ENCODE measurements around the gene RIMBP2.
"Not testable (repeated sequence)": the region's sequence is repeated elsewhere in the genome, so short reads cannot be mapped to it uniquely, and the experiment has no call there.

RIMBP2 gene

DNA sequence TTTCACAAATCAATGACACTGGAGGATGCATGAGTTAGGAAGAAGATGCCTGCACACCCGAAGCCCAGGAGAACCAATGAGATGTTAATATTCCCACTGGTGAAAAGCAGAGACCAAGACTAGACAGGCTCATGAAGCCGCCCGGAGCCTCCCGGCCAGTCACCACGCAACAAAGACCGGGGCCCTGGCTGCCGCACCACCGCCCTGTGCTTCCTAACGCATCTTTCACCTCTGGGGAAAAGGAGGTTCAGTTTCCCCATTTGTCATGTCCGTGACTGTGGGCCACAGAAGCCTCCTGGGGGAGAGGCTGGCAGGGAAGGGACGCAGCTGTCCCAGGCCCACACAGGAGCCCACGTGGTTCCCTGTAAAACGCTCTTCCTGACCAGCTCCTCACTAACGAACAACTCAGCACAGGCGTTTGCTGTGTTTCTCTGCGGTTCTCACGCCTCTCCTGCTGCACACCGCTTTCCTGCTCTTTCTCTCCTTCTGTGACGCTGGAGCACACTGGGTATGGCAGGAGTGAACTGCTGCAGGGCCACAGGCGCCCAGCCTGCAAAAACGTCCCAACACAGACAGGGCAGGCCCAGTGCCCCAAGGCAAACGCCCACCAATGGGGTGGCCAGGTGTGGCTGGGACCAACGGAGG lies 10.8 kb downstream of the RIMBP2 start:
- no peak for DNase-seq

DNA sequence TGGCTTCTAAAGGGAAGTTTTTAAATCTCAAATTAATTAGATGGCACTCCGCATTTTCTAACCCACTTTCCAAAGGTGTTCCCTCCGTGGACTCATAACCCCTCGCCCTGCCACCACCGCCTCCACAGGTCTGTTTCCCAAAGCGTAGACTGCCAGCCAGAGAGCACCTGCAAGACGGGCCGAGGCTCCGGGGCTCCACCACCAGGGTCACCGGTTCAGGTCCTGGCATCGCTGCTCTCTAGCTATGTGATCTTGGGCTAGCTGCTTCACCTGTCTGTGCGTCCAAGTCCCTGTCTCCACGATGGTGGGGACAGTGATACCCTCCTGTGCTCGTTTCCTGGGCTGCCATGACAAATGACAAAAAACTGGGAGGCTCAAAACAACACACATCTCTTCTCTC lies 11.5 kb downstream of the RIMBP2 start:
- DNase-seq = no peak

DNA sequence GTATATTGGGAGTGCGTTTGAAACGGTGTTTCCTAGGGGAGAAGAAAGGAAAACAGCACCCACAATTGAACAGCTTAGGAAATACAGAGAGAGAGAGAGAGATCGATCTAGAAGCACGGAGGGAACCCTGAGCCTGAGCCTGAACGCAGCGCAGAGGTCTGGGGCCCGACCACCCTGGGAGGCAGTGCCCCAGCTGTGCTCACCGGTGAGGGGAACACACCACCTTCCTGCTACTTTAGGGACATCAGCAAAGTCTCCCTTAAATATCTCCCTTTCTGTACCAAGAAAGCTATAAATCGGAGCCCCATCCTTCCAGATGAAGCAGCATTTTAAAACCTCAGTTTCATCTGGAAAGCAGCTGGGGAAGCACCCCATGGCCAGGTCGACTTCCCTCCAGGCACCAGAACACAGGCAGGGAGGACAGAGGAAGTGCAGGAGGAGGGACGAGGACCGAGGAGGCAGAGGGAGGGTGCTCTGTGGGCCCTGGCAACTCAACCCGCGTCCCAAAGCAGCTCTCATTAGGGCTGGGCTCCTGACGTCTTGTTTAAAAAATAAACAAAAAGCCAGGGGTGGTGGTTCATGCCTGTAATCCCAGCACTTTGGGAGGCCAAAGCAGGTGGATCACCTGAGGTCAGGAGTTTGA lies 12.2 kb downstream of the RIMBP2 start:
- no peak for DNase-seq

DNA sequence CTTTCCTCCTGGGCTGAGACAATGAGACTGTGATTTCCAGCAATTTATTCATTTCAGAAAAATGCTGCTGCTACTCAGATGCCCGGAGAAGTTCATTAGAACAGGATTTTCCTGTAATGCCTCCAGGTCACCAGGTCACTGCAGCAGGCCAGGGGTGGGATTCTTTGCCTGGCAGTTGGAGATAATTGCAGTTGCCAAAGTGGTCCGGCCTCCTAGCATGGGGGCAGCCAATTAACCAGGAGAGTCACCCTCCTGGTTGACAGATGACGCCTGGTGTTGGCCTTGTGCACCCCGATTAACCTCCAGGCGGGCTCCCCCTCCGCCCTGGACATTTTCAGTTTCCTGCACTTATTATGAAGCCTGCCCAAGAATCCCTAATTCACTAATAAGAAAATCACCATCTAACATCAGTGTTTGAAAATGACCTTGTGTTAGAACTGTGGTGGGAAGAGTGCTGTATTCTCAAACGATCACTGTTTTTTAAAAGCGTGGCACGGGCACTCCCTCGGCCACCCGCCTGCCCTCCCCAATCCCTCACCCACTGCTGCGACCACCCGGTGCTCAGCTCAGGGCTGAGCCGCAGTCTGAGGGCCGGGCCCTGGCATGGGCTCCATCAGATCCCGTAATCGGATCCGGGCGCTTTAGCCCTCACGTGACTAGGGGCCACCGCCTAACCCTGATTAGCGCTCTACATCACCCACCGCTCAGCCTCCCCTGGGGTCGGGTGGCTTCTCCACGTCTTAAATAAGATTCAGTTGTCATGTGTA lies 12.9 kb downstream of the RIMBP2 start:
- DNase-seq = no peak

DNA sequence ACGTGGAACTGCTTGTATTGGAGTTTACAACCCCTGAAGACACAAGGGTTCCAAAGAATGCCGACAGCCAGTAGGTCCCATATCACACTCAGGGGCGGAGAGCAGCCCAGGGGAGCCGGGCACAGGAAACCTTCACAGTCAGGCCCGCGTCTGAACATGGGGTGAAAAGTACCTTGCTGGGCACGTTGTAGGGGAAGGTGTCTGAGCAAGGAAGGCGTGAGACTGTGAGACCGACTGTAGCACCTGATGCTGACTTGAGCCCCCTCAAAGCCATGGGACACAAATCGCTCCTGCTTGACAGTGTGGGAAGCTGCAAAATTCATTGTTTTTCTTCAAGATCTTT lies 14.7 kb downstream of the RIMBP2 start:
- DNase-seq = no peak

DNA sequence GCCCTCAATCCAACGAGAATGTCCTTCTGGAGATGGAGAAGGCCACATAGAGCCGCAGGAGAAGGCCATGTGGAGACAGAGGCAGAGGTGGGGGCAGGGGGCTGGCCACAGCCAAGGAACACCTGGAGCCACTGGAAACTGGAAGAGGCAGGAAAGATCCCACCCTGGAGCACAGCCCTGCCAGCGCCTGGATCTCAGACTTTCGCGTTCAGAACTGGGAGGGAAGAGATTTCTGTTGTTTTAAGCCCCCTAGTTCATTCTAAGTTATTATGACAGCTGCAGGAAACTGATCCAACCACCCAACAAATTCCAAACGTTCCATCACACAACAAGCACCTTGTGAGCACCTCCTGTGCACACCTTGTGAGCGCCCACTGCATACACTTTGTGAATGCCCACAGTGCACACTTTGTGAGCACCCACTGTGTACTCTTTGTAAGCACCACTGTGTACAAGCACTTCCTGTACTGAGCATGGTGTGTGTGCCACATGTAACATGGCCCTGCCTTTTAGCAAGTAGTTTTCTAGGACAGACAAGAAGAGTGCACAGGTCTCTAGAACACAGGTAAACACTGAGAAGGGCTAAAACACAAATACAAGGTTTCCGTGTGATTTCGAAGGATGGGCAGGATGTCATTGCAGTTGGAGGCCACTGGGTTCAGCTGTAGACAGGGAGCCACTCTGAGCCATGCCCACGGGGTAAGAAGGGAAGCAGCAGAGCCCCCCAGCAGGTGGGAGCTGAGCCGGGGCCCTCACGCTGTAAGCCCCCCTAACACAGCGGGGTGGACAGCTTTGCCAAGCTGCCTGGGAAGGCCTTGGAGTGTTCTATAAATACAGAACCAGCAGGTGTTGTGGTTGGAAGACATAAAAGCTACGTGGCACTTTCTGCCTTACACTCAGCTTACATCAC lies 15.4 kb downstream of the RIMBP2 start:
- DNase-seq = no peak

DNA sequence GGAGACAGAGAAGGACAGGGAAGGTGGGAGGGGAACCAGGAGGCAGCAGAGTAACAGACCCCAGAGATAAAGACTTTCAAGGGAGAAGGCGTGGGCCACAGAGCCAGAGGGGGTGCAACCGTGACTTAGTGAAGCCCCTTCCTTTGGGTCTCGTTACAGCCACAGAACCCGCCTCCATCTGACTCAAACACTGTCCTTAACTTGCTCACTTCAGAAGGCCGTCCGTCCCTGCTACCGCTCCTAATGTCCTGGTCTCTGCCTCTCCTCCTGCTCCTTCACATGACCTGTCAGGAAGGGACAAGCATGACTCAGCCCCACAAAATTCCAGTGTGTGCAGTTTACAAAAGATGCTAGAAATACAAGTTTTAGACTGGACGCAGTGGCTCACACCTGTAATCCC lies 18.0 kb downstream of the RIMBP2 start:
- no peak for DNase-seq

DNA sequence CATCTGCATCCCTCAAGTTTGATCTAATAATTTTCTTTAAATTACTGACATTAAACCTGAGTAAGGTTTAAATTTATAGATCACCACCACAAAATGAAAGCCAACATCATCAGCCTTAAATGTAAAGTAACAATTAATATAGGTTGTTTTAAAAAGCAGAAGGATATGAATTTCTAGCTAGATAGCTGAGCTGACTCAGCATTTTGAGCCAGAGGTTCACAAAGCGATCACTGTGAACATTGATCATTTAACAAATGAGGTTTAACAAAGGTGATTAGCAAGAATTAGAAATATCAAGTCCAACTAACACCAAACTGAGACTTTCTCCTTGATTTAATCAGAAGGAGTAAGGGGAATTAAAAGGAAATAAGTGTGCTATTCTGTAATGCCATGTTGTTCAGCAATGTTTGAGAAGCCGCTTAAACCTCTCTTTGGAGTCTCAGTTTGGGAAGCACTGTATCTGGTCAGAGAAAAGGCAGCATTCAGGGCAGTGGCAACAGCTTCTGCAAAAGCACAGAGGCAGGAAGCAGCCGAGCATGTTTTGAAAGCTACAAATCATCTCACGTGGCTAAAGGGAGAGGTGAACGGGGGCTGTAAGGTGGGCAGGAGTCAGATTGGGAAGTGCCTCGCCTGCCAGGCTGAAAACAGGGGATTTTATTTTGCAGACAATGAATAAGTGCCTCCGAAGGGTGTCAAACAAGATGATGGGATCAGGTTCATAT lies 19.6 kb downstream of the RIMBP2 start:
- DNase-seq = no peak

DNA sequence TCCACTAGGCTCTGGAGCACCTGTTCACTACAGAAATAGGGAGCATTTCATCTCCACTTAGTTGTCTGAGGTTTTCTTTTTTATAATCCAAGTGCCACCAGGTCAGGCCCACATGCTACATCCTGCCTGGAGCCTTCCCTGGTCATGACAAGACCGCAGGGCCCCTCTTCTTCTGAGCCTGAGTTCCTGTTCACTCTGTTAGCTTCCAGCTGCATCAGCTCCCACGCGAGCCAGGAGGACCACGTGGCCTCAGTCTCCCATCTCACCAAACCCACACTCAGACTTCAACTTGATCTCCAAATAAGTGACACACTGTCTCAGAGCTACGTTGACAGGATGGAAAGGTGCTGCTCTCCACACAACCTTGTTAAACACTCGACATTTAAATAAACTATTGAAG lies 21.0 kb downstream of the RIMBP2 start:
- DNase-seq = no peak

DNA sequence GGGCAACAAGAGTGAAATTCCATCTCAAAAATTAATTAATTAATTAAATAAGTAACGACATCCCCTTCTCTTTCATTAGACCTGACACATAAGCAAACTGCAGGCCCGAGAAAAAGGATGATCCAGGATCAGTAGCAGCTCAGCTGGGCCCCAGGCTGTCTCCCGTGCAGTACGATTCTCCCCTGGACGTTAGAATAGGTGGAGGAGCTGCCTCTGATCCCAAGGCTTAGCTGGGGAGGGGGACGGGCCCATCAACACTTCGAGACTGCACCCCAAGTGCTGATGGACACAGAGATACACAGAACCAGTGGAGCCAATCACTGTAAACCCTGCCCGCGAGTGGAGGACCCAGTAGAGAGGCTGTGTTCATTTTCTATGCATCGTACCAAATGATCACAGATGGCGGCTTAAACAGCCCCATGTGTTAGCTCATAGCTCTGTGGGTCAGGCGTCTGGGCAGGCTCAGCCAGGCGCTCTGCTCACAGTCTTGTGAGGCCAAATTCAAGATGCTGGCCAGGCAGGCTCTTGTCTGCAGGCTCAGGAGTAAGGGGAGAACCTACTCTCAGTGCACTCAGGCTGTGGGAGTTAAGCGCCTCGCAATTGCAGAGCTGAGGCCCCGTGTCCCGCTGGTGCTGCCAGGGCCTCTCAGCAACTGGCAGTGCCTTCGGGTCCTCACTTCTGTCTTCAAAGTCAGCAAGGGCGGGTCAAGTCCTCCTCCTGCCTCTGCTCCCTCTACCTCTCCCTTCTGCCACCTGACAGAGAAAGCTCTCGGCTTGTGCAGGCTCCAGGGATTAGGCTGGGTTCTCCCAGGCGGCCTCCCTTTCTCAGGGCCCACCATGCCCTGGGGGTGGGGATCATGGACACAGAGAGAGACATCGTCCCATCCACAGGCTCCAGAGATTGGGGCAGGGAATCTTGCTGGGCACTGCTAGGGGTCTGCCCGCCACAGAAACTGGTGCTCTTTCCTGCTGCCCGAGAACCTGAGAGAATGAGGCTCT lies 26.4 kb downstream of the RIMBP2 start:
- DNase-seq = no peak

DNA sequence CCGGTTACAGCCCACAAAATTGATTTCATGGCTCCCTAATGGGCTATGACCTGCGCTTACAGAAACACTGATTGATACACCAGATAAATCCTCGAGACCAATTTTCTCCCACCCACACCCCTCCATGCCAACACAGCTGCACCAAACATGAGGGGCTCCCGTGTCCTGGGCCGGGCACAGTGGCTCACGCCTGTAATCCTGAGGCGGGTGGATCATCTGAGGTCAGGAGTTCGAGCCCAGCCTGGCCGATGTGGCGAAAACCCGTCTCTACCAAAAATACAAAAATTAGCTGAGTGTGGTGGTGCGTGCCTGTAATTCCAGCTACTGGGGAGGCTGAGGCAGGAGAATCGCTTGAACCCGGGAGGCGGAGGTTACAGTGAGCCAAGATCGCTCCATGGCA lies 27.1 kb downstream of the RIMBP2 start:
- not testable (repeated sequence) for DNase-seq

DNA sequence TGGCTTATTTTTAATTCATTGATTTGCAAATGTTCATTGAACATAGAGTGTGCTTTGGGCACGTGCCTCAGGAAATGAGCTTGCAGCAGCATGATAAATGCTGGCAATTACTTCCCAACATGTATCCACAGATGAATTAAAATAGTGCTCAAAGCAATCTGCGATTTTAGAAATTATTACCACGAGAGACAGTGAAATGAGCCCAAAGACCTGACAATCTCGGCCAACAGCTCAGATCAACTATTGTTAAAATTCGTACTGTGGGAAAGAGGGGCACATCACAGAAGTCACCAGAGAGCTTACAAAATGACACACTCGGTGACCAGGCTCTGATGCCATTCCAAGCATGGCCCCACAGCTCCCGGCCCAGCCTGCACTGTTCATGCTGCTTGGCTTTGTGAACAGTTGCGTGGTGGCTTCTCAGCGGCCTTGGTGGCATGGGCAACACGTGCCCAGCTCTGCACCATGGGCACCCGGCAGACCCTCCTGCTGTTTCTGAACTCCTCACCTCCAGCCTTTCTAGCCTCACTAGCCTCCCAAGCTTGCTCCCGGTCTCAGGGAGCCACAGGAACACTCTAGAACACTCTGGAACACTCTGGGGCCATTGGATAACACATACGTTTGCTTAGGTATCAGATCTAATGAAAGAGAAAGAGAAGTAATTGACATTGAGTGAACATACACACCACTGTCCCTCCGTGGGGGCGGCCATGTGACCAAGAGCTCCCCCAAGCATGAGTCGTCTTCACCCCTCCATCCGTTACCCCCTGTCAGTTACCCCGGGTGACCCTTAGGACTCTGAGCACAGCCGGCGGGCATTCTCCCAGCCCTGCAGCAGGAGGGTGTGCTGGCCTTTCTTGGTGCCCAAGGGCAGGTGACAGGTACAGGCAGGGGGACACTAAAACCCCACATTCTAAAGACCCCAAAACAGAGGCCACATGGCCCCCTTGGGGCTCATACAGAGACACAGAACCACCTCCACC lies 28.0 kb downstream of the RIMBP2 start:
- no peak for DNase-seq

DNA sequence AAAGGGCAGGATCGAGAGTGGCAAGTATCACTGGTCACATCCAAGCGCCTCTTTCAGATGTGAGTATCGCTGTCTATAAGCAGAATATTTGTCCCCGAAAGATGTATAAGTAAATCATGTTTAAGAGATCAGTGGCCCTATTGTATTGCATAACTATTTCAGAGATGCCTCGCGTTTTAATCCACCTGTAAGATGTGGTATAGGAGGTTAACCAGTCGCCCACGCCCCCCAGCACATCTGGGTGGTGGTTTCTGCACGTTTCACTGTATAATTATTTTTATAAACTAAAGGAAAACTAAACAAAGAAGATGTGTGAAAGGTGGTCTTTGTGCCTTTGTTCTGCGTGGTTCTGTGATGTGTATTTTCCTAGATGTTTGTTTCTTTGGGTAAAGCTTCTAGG lies 28.9 kb downstream of the RIMBP2 start:
- no peak for DNase-seq

DNA sequence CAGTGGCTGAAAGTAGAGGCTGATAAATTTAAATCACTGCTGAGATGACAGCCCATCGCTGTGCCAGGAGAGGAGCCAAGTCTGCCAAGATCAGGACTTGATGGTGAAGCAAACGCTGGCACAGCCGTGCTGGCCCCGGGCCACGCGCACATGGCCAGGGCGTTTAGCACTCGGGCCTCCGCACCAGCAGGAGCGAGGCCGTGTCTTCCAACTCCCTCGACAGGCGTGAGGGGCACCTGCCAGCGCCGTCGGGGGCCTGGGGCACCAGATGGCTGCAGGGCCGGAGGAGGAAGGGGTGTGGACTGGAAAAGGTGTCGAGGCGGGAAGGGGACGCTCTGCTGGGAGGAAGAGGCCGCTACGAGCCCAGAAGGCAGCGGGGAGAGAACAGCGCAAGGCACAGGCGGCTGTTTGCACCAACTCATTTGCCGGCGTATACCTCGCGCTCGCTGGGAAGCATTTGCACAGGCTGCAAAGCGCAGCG lies 29.5 kb downstream of the RIMBP2 start:
- DNase-seq = peak; percentile 25

DNA sequence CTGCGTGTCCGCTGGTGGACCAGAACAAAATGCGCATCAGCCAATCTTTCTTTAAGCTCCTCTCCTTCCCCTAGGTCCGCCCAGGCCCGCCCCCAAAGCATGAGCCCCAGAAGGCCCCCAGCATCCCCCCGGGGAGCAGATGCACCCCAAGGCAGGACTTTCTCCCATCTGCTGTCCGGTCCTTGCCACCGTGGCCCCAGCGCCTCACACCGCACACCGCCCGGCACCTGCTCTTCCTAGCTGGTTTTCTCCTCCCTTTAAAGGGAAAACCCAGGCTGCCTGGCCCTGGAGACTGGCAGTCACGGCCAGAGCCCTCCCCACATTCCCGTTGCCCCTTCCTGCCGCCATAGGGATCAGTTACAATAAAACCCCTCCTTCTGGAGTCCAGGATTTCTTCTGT lies 30.2 kb downstream of the RIMBP2 start:
- DNase-seq = no peak

DNA sequence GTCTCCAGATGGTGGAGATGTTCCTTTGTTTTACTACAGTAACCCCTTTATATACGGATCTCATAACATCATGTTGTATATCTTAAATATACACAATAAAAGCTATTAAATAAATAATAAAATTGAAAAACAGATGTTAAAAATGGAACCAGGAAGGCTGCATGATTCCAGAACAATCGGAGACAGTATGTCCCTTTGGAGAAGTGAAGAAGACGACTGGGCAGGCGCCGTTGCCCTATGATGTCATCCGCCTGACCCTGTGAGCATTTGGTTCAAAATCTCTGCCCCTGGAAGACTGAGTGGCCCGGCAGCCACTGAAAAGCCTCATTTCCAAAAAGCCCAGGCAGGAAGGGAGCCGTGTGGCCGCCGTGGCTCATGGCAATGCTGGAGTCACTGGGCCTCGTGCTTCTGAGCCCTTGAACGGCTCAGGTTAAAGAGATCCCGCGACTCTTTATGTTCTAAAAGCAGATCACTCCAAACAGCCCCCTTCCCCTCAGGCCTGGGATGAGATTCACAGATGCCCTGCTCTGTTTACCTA lies 30.8 kb downstream of the RIMBP2 start:
- no peak for DNase-seq

DNA sequence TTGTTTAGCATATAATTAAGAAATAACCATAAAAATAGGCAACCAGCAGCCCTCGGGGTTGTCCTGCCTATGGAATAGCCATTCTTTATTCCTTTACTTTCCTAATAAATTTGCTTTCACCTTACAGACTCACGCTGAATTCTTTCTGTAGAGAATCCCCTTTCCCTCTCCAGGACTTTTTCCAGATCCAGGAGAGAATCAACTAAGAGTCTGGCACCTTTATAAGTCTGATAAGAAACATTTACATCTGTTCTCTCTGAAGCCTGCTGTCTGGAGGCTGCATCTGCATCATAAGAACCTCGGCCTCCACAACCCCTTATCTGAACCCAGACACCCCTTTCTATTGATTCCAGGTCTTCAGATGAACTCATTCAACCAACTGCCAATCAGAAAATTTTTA lies 32.3 kb downstream of the RIMBP2 start:
- DNase-seq = no peak

DNA sequence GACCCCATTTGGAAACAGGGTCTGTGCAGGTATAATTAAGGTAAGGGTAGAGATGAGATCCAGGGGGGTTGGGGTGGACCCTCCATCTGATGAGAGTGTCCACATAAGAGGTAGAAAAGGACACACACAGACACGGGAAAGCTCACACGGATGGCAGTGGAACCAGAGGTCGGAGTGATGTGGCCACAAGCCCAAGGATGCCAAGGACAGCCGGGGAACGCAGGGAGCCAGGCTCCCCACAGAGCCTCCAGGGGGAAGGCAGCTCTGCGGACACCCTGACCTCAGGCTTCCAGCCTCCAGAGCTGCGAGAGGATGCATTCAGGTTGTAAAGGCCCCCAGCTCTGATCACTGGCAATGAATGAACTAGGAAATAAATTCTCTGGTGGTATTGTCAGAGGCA lies 33.0 kb downstream of the RIMBP2 start:
- DNase-seq = no peak

DNA sequence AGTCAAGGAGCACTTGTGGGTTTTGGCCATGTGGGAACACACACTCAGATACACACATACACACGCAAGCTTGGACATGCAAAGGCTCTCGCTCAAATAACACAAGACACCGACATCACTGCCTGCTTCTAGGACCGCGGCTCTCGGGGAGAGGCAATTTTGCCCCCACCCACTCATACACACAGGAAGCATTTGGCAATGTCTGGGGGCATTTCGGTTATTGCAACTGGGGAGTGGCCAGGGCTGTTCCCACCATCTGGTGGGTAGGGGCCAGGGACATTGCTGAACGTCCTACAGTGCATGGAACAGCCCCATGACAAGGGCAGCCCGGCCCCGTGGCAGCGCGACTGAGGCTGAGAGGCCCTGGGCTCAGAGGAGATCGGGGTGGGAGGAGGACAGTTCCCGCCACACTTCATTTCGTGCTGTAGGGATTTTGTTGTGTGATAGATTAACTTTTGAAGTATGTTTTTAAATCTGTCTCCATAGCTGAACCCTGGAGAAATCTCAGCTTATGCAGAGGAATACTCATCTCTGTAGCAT lies 35.6 kb downstream of the RIMBP2 start:
- no peak for DNase-seq
